K562 (cell line): ENCODE data around the gene ZBTB2. TPM values are rescaled to one million over a fixed set of nuclear protein-coding genes. Genes with fewer than 3 reads are reported as not detected.

Experiments used
- E2F8 ChIP-seq: fragments of 450-650 bp; IDR thresholded peaks from 2 replicates; pipeline ENCODE4 v1.7.1; 2018; ENCODE audit warnings: mild to moderate bottlenecking, low read depth; ENCODE audit not compliant: partially characterized antibody
- FOXA1 ChIP-seq: fragments of 450-650 bp; IDR thresholded peaks from 2 replicates; pipeline ENCODE4 v1.6.1; 2016; ENCODE audit warnings: mild to moderate bottlenecking, borderline replicate concordance
- HCFC1 ChIP-seq: IDR thresholded peaks from 2 replicates; pipeline ENCODE4 v1.6.1; 2012; ENCODE audit warnings: low read depth, low read length, improper control_type of control experiment
- NFATC3 ChIP-seq: fragments of 450-650 bp; IDR thresholded peaks from 2 replicates; pipeline ENCODE4 v1.6.1; 2017; ENCODE audit warnings: mild to moderate bottlenecking
- NFYB ChIP-seq: IDR thresholded peaks from 2 replicates; pipeline ENCODE4 v1.6.1; 2011; ENCODE audit warnings: mild to moderate bottlenecking, moderate library complexity; ENCODE audit not compliant: insufficient read length; ENCODE audit errors: extremely low read depth
- TEAD4 ChIP-seq, 2 experiments: sonication (generic) in 1 of 2; formaldehyde crosslinking in 1 of 2; IDR thresholded peaks; 2 replicates each; pipeline versions ENCODE4 v1.6.1 to v1.8.0; 2012 to 2022; ENCODE audit warnings: borderline replicate concordance in 1 of 2, inconsistent platforms in 1 of 2, low read length in 1 of 2, mild to moderate bottlenecking in 1 of 2, missing genetic modification reagents in 1 of 2
- ZNF133 ChIP-seq: fragments of 250-450 bp; sonication (Bioruptor Pico); IDR thresholded peaks from 2 replicates; pipeline ENCODE4 v1.4.0; 2020; ENCODE audit warnings: mild to moderate bottlenecking
- polyA plus RNA-seq, 8 experiments: library from polyadenylated mRNA; depleted of rRNA in 4 of 8; stranded (reverse) in 5 of 8; unstranded in 3 of 8; fragments of >200 nt; fragmentation: Nextera tagmentation in 2 of 8; fragmentation: Illumina TruSeq in 1 of 8; extraction: Ambion mirVana in 2 of 8; extraction: Trizol in 1 of 8; gene quantifications; 2 replicates each; pipeline versions ENCODE4 v1.2.1 to v1.2.3, GENCODE V29; 2011 to 2014; ENCODE audit warnings: inconsistent platforms in 1 of 8, missing spikeins in 1 of 8
- total RNA-seq, 7 experiments: library from RNA; depleted of rRNA in 6 of 7; stranded (reverse); fragments of >200 nt in 6 of 7; fragmentation: Illumina TruSeq in 2 of 7; extraction: Trizol in 2 of 7; gene quantifications; 2 replicates each; pipeline versions ENCODE4 v1.2.1 to v1.2.3, GENCODE V29; 2011 to 2021; ENCODE audit warnings: low replicate concordance in 1 of 7
- TF ChIP-seq, protein P1 (sequence below): fragments of 250-450 bp; sonication (Bioruptor Pico); IDR thresholded peaks from 2 replicates; pipeline ENCODE4 v1.5.0; 2022; ENCODE audit warnings: mild to moderate bottlenecking

Gene ZBTB2
- total and polyA plus RNA-seq, 9 of the 15 experiments (the other 6 are each of a cell fraction or from before 2014, with no cell fraction given): 5.1 to 26.2 (median 16.4) TPM

- TF ChIP-seq NFYB (no peak), NFATC3 (no peak), HCFC1 (no peak; the same call in 1 of the 2 replicates), TEAD4 (IDR thresholded peaks at IDR 0.05; ENCODE audit: low read length) (no peak), TEAD4 (CRISPR knock-in tag; IDR thresholded peaks at IDR 0.05; ENCODE audit: borderline replicate concordance) (no peak), E2F8 (no peak), ZNF133 (CRISPR knock-in tag) (no peak), FOXA1 (no peak)
- TF ChIP-seq, protein P1, sequence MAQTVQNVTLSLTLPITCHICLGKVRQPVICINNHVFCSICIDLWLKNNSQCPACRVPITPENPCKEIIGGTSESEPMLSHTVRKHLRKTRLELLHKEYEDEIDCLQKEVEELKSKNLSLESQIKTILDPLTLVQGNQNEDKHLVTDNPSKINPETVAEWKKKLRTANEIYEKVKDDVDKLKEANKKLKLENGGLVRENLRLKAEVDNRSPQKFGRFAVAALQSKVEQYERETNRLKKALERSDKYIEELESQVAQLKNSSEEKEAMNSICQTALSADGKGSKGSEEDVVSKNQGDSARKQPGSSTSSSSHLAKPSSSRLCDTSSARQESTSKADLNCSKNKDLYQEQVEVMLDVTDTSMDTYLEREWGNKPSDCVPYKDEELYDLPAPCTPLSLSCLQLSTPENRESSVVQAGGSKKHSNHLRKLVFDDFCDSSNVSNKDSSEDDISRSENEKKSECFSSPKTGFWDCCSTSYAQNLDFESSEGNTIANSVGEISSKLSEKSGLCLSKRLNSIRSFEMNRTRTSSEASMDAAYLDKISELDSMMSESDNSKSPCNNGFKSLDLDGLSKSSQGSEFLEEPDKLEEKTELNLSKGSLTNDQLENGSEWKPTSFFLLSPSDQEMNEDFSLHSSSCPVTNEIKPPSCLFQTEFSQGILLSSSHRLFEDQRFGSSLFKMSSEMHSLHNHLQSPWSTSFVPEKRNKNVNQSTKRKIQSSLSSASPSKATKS (CRISPR knock-in tag): no peak
Observed at GRCh38 chr6:151390851-151391470, 398 bp downstream of the ZBTB2 start (continued).
